Activated CD8-positive, alpha-beta T cell treated with anti-CD3 and anti-CD28 coated beads, Interleukin-2, amount 10 ng/mL, durations not matched to agents 7 days and 5 days (primary cell): Measurements from ENCODE around the gene TSPAN2. TPM values are rescaled to one million over a fixed set of nuclear protein-coding genes. Genes with fewer than 3 reads are reported as not detected.

Source experiments
- ATAC-seq: fragments of 150-1000 bp; cut with Tn5 transposase; one replicate; pipeline ENCODE4 v1.10.0; 2021; ENCODE audit warnings: moderate library complexity
- CTCF ChIA-PET: fragments of 350-600 bp; sonication (Branson Sonifier 250); formaldehyde crosslinking; loops from one replicate; lab custom pipeline; 2021; ENCODE audit warnings: antibody characterized with exemption; lab: Charles Lee
- POLR2A ChIA-PET: fragments of 350-600 bp; sonication (Branson Sonifier 250); formaldehyde crosslinking; loops from one replicate; lab custom pipeline; 2021; ENCODE audit warnings: antibody characterized with exemption; lab: Charles Lee
- DNase-seq: peaks from one replicate; pipeline ENCODE4 v3.0.0-alpha.2; 2020
- H3K27ac Mint-ChIP-seq: one replicate; pipeline ENCODE4 v1.8.0; 2021; ENCODE audit warnings: mild to moderate bottlenecking, mixed read lengths
- H3K27me3 Mint-ChIP-seq: one replicate; pipeline ENCODE4 v1.8.0; 2021; ENCODE audit warnings: low read depth, mixed read lengths
- H3K36me3 Mint-ChIP-seq: one replicate; pipeline ENCODE4 v1.8.0; 2021; ENCODE audit warnings: low read depth, mixed read lengths
- H3K4me1 Mint-ChIP-seq: one replicate; pipeline ENCODE4 v1.8.0; 2021; ENCODE audit warnings: low read depth, mixed read lengths
- H3K4me3 Mint-ChIP-seq: one replicate; pipeline ENCODE4 v1.8.0; 2021; ENCODE audit warnings: mild to moderate bottlenecking, mixed read lengths
- H3K9me3 Mint-ChIP-seq: one replicate; pipeline ENCODE4 v1.8.0; 2022; ENCODE audit warnings: mixed read lengths; ENCODE audit not compliant: insufficient read depth
- total RNA-seq, 2 experiments: library from RNA; stranded (reverse); gene quantifications; one replicate each; pipeline ENCODE4 v1.2.3, GENCODE V29; 2021

The TSPAN2 gene
- total RNA-seq, 2 experiments from 2014 or later = 0.31 to 0.84 TPM

GRCh38 chr1:115113766-115114165 lies 24.5 kb upstream of the TSPAN2 start:
- H3K36me3 Mint-ChIP-seq = peaks cover 1% of the 10 kb centered on the region
- POLR2A ChIA-PET = no interaction called here
- H3K9me3 Mint-ChIP-seq = no peaks in the 10 kb centered on the region
- H3K27ac Mint-ChIP-seq = no peak overlapping the region
- no peak overlapping the region for H3K4me3 Mint-ChIP-seq
- CTCF ChIA-PET = interaction anchor here (0.9 to 4.4 kb wide), 13 partner anchors 11 to 136 kb away, joined by 3 to 41 read pairs (median 16); no protein-coding TSS in a partner anchor
- peaks cover 1% of the 10 kb centered on the region for H3K27me3 Mint-ChIP-seq
- ATAC-seq = no peak
- H3K4me1 Mint-ChIP-seq = peaks cover 2% of the 10 kb centered on the region
- no peak for DNase-seq

GRCh38 chr1:115112496-115113375 lies 23.4 kb upstream of the TSPAN2 start:
- peak; percentile 33 for ATAC-seq
- H3K27ac Mint-ChIP-seq = no peak overlapping the region
- peaks cover 1% of the 10 kb centered on the region for H3K27me3 Mint-ChIP-seq
- H3K36me3 Mint-ChIP-seq = peaks cover 2% of the 10 kb centered on the region
- no peak overlapping the region for H3K4me3 Mint-ChIP-seq
- POLR2A ChIA-PET = interaction anchor here (1.1 kb wide), 1 partner anchor 78 kb away, joined by 4 read pairs; no protein-coding TSS in a partner anchor
- peaks cover 2% of the 10 kb centered on the region for H3K4me1 Mint-ChIP-seq
- peak; percentile 53 for DNase-seq
- H3K9me3 Mint-ChIP-seq = no peaks in the 10 kb centered on the region
- CTCF ChIA-PET = interaction anchor here (0.7 to 4.4 kb wide), 24 partner anchors 10 to 830 kb away, joined by 3 to 41 read pairs (median 4); partner anchors contain the start of gene SIKE1

GRCh38 chr1:115107516-115108260 lies 18.4 kb upstream of the TSPAN2 start:
- DNase-seq (no peak), ATAC-seq (no peak)
- H3K9me3 Mint-ChIP-seq = no peaks in the 10 kb centered on the region
- POLR2A ChIA-PET = no interaction called here
- CTCF ChIA-PET = interaction anchor here (1.0 to 1.7 kb wide), 5 partner anchors 9 to 127 kb away, joined by 3 to 5 read pairs (median 4); no protein-coding TSS in a partner anchor
- peaks cover under 1% of the 10 kb centered on the region for H3K4me1 Mint-ChIP-seq
- H3K4me3 Mint-ChIP-seq = no peak overlapping the region
- H3K36me3 Mint-ChIP-seq = peaks cover 2% of the 10 kb centered on the region
- H3K27me3 Mint-ChIP-seq = peaks cover 3% of the 10 kb centered on the region
- no peak overlapping the region for H3K27ac Mint-ChIP-seq

GRCh38 chr1:115105831-115106230 lies 16.5 kb upstream of the TSPAN2 start:
- no peak overlapping the region for H3K4me3 Mint-ChIP-seq
- POLR2A ChIA-PET = no interaction called here
- ATAC-seq = no peak
- H3K4me1 Mint-ChIP-seq = peaks cover under 1% of the 10 kb centered on the region
- DNase-seq = no peak
- CTCF ChIA-PET = interaction anchor here (0.6 to 3.7 kb wide), 2 partner anchors 53 to 759 kb away, joined by 3 to 10 read pairs; no protein-coding TSS in a partner anchor
- peaks cover 3% of the 10 kb centered on the region for H3K27me3 Mint-ChIP-seq
- H3K36me3 Mint-ChIP-seq = peaks cover 2% of the 10 kb centered on the region
- no peaks in the 10 kb centered on the region for H3K9me3 Mint-ChIP-seq
- no peak overlapping the region for H3K27ac Mint-ChIP-seq

- ATAC-seq (no peak), DNase-seq (no peak)
- peak overlapping the region; percentile 82 for H3K4me3 Mint-ChIP-seq
- no peaks in the 10 kb centered on the region for H3K36me3 Mint-ChIP-seq
- H3K27me3 Mint-ChIP-seq = peaks cover 4% of the 10 kb centered on the region
- peak overlapping the region; percentile 97 for H3K27ac Mint-ChIP-seq
- ChIA-PET POLR2A (interaction anchor here (1.3 to 1.8 kb wide), 4 partner anchors 28 to 60 kb away, joined by 3 to 9 read pairs (median 5); no protein-coding TSS in a partner anchor), CTCF (interaction anchor here (0.7 to 3.7 kb wide), 9 partner anchors 10 to 130 kb away, joined by 3 to 39 read pairs (median 7); no protein-coding TSS in a partner anchor)
- H3K9me3 Mint-ChIP-seq = no peaks in the 10 kb centered on the region
- H3K4me1 Mint-ChIP-seq = peaks cover 27% of the 10 kb centered on the region
Measured at GRCh38 chr1:115099693-115100050, 10.4 kb upstream of the TSPAN2 start.

GRCh38 chr1:115098979-115099692 lies 9.8 kb upstream of the TSPAN2 start:
- CTCF ChIA-PET = interaction anchor here (0.7 to 3.7 kb wide), 11 partner anchors 9 to 129 kb away, joined by 3 to 39 read pairs (median 4); no protein-coding TSS in a partner anchor
- ATAC-seq (peak; percentile 89), DNase-seq (peak; percentile 84)
- Mint-ChIP-seq H3K27me3 (peaks cover 4% of the 10 kb centered on the region), H3K36me3 (no peaks in the 10 kb centered on the region), H3K9me3 (no peaks in the 10 kb centered on the region), H3K4me3 (peak overlapping the region; percentile 82), H3K27ac (peak overlapping the region; percentile 97), H3K4me1 (peaks cover 27% of the 10 kb centered on the region)
- POLR2A ChIA-PET = interaction anchor here (0.7 to 1.8 kb wide), 7 partner anchors 9 to 318 kb away, joined by 3 to 9 read pairs (median 3); partner anchors contain the start of gene SIKE1

- peaks cover 16% of the 10 kb centered on the region for H3K4me1 Mint-ChIP-seq
- ChIA-PET POLR2A (no interaction called here), CTCF (no interaction called here)
- no peak overlapping the region for H3K27ac Mint-ChIP-seq
- H3K36me3 Mint-ChIP-seq = no peaks in the 10 kb centered on the region
- H3K4me3 Mint-ChIP-seq = no peak overlapping the region
- H3K27me3 Mint-ChIP-seq = peaks cover 15% of the 10 kb centered on the region
- DNase-seq = no peak
- no peak for ATAC-seq
- no peaks in the 10 kb centered on the region for H3K9me3 Mint-ChIP-seq
Measured at GRCh38 chr1:115092175-115092574, 2.9 kb upstream of the TSPAN2 start.

- H3K4me1 Mint-ChIP-seq = peaks cover 16% of the 10 kb centered on the region
- no peak overlapping the region for H3K27ac Mint-ChIP-seq
- ChIA-PET CTCF (no interaction called here), POLR2A (no interaction called here)
- DNase-seq (no peak), ATAC-seq (no peak)
- no peak overlapping the region for H3K4me3 Mint-ChIP-seq
- no peaks in the 10 kb centered on the region for H3K9me3 Mint-ChIP-seq
- no peaks in the 10 kb centered on the region for H3K36me3 Mint-ChIP-seq
- H3K27me3 Mint-ChIP-seq = peaks cover 15% of the 10 kb centered on the region
Measured at GRCh38 chr1:115091572-115091971, 2.3 kb upstream of the TSPAN2 start.

- Mint-ChIP-seq H3K4me1 (peaks cover 16% of the 10 kb centered on the region), H3K27ac (no peak overlapping the region), H3K9me3 (no peaks in the 10 kb centered on the region), H3K27me3 (peaks cover 15% of the 10 kb centered on the region), H3K36me3 (no peaks in the 10 kb centered on the region), H3K4me3 (no peak overlapping the region)
- ATAC-seq = no peak
- POLR2A ChIA-PET = no interaction called here
- CTCF ChIA-PET = no interaction called here
- DNase-seq = no peak
Measured at GRCh38 chr1:115090956-115091355, 1.7 kb upstream of the TSPAN2 start.

- ChIA-PET CTCF (interaction anchor here (1.0 to 1.2 kb wide), 4 partner anchors 9 to 38 kb away, joined by 3 read pairs; no protein-coding TSS in a partner anchor), POLR2A (interaction anchor here (1.0 kb wide), 1 partner anchor 8 kb away, joined by 3 read pairs; no protein-coding TSS in a partner anchor)
- no peaks in the 10 kb centered on the region for H3K9me3 Mint-ChIP-seq
- ATAC-seq (no peak), DNase-seq (no peak)
- H3K36me3 Mint-ChIP-seq = no peaks in the 10 kb centered on the region
- peaks cover 16% of the 10 kb centered on the region for H3K4me1 Mint-ChIP-seq
- H3K27ac Mint-ChIP-seq = no peak overlapping the region
- peaks cover 15% of the 10 kb centered on the region for H3K27me3 Mint-ChIP-seq
- H3K4me3 Mint-ChIP-seq = no peak overlapping the region
Measured at GRCh38 chr1:115090540-115090939, 1.2 kb upstream of the TSPAN2 start.

- Mint-ChIP-seq H3K36me3 (no peaks in the 10 kb centered on the region), H3K9me3 (no peaks in the 10 kb centered on the region), H3K27me3 (peaks cover 15% of the 10 kb centered on the region), H3K27ac (no peak overlapping the region), H3K4me3 (peak overlapping the region; percentile 74), H3K4me1 (peaks cover 16% of the 10 kb centered on the region)
- DNase-seq (no peak), ATAC-seq (no peak)
- ChIA-PET POLR2A (interaction anchor here (0.6 to 1.0 kb wide), 2 partner anchors 9 to 595 kb away, joined by 3 read pairs; no protein-coding TSS in a partner anchor), CTCF (interaction anchor here (1.0 to 1.2 kb wide), 5 partner anchors 9 to 507 kb away, joined by 3 to 4 read pairs (median 3); no protein-coding TSS in a partner anchor)
Measured at GRCh38 chr1:115090186-115090490, 835 bp upstream of the TSPAN2 start.
